ENCODE results near the gene ZNF212.

The ZNF212 gene

DNA sequence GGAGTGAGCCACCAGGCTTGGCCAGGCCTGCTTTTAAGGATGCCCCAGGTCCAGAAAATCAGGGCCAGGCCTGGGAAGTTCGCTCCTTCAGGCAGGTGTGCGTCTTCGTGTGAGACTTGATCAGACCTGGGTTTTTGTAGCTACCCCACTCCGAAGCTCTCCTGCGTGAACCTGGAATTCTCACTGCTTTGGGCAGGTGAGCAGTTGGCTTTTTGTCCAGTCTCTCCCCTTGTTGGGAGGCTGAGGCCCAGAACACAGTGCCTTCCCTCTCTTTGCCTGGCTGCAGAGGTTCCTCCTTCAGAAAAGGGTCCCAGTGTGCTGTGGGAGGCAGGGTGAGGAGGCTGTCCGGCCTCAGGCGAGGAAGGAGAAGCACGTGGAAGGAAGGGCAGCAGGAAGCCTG lies 49.8 kb downstream of the ZNF212 start:
- no peak for DNase-seq

DNA sequence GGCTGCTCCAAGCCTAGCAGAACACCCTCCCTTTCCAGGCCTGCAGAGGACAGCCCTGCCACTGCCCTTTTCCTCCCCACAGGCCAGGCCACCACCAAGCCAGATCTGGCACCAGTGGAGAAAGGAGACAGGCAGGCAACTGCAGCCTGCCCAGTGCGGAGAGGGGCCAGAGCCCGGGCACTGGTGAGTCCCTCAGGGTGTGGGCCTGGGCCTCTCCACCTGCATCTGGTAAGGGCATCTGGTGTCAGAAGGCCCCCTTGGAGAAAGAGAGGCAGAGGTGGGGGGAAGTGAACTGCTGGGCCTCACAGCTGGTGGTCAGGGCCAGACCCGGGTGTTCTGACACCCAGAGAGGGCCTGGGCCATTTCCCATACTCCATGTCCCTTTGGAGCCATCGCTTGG lies 50.4 kb downstream of the ZNF212 start:
- no peak for DNase-seq

DNA sequence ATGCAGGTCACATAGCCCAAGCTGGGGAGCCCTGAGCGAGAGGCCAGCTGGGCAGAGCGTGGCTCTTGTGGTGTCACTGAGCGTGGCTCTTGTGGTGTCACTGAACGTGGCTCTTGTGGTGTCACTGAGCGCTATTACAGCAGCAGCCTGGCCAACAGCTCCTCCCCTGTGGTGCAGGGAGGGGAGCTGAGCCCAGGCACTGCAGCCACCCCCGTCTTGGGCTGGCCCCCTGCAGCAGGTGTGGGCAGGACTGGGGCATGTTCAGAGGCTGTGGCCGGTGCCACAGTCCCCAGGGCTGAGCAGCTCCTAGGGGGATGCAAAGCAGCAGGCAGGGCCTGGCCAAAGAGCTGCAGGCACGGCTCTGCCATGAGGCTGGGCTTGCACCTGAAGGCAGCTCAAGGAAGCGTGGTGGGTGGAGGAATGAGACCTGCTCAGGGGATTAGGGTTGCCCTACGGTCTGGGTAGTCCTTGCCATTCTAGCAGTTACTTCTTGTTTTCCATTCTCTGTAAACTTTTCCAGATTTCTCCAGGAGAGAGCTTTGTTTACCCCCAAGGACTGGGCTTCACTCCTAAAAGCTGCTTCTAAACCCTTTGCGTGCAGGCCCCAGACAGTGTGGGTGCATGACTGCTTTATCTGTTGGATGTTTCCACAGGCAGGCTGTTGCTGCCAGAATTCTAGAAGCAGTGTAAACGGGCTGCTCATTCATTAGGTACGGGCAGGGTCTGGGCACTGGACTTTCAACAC lies 51.8 kb downstream of the ZNF212 start:
- DNase-seq, result no peak

DNA sequence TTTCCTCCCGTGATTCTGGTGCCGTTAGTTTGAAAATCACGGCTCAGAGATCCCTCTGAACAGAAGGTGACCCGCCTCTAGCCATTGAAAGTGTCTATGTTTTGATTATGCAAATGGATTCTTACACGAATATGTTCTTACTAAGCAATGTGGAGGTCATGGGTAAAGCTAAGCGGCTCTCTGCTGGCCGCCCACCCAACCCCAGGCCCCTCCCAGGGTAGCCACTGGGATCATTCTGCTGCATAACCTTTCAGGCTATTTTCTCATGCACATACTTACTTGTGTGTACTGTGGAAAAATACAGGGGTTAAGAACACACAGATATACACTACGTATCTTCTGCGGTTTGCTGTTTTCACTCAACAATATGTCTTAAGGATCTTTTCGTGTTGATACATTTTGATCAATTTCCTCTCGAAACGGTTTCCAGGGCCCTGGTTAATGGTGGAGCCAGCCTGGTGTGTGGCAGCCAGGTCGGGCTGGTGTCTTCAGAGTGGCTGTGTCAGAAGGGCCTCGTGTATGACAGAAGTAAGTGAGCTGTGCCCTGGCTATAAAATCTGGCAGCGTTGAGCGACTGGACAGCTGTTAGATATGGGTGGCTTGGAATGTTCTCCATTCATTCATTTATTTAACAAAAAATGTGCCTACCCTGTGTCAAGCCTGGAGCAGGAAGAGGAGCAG lies 52.5 kb downstream of the ZNF212 start:
- no peak for DNase-seq

DNA sequence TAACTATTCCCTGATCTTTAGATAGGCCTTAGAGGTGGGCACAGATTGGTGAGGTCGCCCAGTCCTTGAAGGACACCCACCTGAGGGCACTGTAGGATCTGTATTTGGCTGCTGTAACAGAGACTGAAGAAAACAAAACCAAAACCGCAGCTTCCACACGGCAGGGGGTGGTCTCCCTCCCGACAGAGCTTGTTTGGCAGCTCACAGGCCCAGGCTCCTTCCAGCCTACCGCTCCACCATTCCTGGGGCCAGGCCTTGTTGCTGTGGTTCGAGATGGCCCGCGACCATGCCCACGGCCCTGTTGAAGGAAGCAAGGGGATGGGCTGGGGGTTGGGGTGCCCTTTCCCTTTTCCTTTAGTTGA lies 53.0 kb downstream of the ZNF212 start:
- no peak for DNase-seq

DNA sequence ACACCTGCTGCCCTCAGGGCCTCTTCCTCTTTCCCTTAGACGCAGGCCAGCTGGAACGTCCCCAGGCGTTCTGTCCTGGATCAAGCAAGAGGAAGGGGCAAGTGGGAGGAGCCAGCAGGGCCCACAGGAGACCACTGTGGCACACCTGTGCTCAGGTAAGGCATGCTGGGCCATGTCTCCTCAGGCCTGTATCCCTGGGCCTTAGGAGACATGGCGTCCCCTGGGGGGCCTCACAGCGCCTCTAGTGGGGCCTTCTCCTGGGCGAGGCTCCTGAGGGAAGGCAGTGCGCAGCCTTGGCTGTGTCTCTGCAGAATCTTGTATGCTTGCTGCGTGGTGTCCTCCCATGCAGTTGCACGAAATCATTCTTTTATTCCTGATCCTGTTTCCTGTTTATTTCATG lies 53.9 kb downstream of the ZNF212 start:
- no peak for DNase-seq

DNA sequence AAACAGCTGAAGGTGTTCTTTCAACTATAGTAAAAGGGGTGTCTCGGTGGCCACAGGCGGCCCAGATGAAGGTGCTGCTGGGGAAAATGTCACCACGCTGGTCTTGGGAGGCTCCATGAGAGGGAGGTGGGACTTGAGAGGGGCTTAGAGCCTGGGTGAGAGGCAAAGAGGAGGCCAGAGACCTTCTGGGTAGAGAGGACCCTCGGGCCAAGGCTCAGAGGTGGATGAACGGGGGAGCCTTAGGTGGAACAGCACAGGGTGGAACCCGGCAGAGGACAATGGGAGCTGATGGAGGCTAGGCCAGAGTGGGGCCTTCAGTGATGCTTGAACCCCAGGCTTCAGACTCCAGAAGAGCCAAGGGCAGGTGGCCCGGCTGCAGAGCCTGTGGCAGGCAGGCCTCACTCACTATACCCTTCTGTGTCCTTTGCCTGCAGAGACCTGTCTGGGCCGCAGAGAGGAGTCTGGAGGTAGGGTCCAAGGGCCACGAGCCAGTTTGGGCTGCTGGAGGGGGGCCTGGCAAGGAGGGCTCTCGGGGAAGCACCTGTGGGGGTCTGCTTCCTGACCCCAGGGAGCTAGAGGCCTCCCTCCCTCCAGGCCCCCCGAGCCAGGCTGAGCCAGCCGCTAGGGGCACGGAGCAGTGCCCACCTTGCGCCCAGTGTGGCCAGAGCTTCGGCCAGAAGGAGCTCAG lies 54.6 kb downstream of the ZNF212 start:
- no peak for DNase-seq

DNA sequence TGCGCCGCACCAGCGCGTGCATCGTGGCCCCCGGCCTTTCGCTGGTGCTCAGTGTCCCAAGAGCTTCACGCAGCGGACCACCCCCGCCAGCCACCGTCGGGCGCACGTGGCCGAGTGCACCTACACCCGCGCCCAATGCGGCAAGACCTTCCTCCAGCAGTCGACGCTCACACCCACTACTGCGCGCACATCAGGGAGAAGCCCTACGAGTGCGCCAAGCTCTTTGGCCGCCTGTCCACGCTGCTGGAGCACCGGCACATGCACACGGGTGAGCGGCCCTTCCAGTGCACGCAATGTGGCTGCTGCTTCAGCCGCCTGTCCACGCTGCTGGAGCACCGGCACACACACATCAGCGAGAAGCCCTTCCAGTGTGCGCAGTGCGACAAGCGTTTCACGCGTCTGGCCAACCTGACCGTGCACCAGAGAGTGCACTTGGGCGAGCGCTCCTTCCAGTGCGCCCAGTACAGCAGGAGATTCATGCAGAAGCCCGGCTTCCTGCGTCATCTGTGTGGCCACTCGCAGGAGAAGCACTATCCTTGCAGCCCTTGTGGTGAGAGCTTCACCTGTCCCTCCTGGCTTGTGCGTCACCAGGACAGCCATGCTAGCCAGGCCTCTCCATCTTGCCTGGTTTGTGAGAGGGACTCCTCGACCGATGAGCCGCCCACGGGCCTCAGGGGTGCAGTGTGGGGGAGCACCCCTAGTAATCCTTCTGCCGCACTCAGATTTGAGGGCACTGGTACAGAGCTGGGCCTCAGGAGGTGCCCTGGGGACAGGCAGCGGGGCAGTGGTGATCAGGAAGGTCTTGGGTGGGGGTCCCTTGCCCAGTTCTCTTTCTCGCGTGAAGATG lies 55.4 kb downstream of the ZNF212 start:
- DNase-seq, result no peak

DNA sequence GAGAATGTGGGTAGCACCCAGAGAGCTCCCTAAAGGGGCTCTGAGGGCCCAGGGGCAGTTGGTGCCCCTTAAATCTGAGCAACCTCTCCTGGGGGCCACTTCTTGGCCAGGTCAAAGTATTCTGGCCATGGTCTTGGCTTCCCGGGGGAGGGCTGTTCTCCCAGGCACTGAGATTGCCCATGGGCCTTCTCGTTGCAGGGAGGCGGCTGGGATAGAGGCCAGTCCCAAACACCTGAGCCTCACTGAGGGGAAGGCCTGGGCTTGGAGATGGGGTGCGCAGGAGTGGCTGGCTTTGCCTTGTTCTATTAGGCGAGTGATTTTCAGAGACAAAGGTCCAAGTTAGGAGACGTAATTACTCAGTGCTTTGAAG lies 56.0 kb downstream of the ZNF212 start:
- DNase-seq, result no peak

DNA sequence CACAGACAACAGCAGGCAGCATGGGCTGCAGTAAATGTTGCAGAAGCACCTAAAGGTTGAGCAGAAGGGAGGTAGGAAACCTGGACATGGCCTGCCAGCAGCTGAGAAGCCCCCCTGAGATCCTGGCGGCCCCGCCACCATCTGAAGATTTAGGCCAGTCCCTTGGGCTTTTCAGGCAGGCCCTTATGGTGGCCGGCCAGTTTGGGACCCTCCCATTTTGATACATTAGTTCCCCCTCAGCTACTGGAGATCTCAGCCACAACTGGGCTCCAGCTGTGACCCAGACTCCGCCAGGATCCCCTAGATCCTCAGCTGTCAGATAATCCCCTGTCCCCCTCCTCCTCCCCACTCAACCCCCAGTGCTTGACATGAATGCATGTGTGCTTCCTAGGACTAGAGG lies 56.9 kb downstream of the ZNF212 start:
- no peak for DNase-seq

DNA sequence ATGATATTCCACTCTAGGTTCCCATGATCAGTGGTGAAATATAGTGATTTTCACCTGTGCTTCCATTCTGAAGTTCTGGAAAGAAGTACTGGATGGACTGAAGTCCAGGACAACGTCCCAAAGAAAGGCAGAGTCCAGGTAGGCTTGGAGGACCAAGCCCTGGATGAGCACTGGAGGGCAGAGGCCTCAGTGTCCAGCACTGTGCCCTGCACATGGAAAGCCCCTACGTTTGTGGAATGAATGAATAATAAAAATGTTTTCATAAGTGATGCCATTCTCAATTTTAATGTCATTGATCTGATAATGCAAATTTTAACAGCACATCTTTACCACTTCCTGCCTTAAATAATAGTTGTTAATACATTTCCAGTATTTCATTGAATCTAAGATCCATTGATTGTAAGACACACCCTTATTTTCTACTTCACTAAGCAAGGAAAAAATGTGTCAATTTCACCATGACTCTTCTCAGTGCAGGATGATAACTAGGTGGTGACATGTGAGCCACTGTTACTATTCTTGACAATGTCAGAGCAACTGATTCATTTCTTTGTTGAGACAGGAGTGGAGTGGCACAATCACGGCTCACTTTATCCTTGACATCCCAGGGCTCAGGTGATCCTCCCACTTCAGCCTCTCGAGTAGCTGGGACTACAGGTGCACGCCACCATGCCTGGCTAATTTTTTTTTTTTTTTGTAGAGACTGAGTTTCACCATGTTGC lies 57.7 kb downstream of the ZNF212 start:
- no peak for DNase-seq

DNA sequence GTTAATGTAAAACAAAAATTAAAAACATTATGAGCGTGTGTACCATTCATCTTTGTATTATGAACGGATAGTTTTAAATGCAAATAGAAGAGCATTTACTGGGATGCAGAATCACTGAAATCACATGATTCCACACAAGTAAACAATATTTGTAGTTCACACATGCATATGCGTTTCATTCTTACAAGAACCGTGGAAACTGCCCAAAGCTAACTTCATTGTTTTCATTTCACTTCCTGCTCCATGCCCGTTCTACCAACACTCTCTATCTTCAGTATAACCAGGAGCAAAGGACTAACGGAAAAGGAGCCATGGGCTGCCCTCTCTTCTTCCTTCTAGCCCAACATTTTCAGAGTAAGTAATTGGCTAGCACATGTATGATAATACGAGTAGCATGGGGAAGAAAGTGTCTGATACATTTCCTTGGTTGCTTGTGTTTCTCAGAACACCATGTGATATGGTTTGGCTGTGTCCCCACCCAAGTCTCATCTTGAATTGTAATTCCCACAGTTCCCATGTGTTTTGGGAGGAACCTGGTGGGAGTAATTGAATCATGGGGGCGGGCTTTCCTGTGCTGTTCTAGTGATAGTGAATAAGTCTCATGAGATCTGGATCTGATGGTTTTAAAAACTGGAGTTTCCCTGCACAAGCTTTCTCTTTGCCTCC lies 61.3 kb downstream of the ZNF212 start:
- DNase-seq, result no peak

DNA sequence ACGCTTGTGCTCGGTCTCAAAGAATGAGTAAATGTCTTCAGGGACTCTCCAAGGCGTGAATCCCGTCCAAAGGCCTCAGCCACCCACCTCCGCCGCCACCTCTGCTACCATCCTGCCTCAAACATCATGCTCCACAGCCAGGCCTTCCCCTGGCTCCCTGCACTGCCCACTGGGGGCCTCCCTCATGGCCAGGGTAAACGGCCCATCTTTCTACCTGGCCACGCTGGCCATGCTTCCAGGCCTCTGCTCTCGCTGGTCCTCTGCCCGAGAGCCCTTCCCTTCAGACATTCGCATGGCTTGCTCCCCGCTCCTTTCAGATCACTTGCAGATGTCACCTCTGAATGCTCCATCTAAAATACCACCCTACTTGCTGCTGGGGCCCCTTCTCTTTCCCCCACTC lies 62.8 kb downstream of the ZNF212 start:
- no peak for DNase-seq

DNA sequence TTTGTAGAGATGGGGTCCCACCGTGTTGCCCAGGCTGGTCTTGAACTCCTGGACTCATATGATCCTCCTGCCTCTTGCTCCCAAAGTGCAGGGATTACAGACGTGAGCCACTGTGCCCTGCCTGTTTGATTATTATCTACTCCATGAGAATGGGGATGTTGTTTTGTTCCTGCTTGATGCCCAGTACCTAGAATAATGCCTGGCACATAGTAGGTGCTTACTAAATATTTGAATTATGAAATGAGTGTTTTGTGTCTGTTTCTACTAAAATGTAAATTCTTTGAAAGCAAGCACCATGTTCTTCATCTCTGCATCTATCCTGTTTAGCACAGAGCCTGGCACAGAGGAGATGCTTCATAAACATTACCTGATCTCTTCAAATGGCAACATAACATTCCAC lies 63.4 kb downstream of the ZNF212 start:
- no peak for DNase-seq

DNA sequence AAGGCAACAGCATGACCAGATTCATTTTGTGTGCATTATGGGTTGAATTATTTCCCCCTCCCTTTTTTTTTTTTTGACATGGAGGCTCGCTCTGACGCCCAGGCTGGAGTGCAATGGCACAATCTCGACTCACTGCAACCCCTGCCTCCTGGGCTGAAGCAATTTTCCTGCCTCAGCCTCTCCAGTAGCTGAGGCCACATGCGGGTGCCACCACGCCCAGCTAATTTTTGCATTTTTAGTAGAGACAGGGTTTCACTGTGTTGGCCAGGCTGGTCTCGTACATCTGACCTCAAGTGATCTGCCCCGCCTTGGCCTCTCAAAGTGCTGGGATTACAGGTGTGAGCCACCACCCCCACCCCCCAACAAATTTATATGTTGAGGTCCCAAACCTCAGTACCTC lies 64.6 kb downstream of the ZNF212 start:
- DNase-seq, result no peak
